ENCODE results near the gene TMC3.
A peak's percentile ranks its signal among the peaks of the same experiment; 100 is the strongest.
"Not testable (repeated sequence)": the region's sequence is repeated elsewhere in the genome, so short reads cannot be mapped to it uniquely, and the experiment has no call there.

TMC3 gene

GRCh38 chr15:81384891-81385720 is 11.1 kb upstream of the TMC3 start:
- no peak for DNase-seq

GRCh38 chr15:81381720-81382119 is 7.7 kb upstream of the TMC3 start:
- DNase-seq, result no peak

GRCh38 chr15:81380668-81381067 is 6.7 kb upstream of the TMC3 start:
- DNase-seq, result no peak

- no peak for DNase-seq
Measured at GRCh38 chr15:81380203-81380602, 6.2 kb upstream of the TMC3 start.

GRCh38 chr15:81379269-81379668 is 5.3 kb upstream of the TMC3 start:
- no peak for DNase-seq

GRCh38 chr15:81378443-81378842 is 4.4 kb upstream of the TMC3 start:
- no peak for DNase-seq

GRCh38 chr15:81377871-81378270 is 3.9 kb upstream of the TMC3 start:
- DNase-seq, result no peak

GRCh38 chr15:81376231-81376630 is 2.2 kb upstream of the TMC3 start:
- DNase-seq, result no peak

- DNase-seq, result no peak
Measured at GRCh38 chr15:81375461-81375860, 1.4 kb upstream of the TMC3 start.

- DNase-seq, result no peak
Measured at GRCh38 chr15:81373176-81373575, 837 bp downstream of the TMC3 start.

GRCh38 chr15:81372575-81372974 is 1.4 kb downstream of the TMC3 start:
- no peak for DNase-seq

GRCh38 chr15:81363718-81364500 is 10.1 kb downstream of the TMC3 start:
- no peak for DNase-seq

GRCh38 chr15:81363276-81363675 is 10.7 kb downstream of the TMC3 start:
- no peak for DNase-seq

- no peak for DNase-seq
Measured at GRCh38 chr15:81362790-81363189, 11.2 kb downstream of the TMC3 start.

- no peak for DNase-seq
Measured at GRCh38 chr15:81361891-81362290, 12.1 kb downstream of the TMC3 start.

GRCh38 chr15:81360491-81360890 is 13.5 kb downstream of the TMC3 start:
- DNase-seq, result no peak

- DNase-seq, result no peak
Measured at GRCh38 chr15:81358248-81358647, 15.8 kb downstream of the TMC3 start.

- peak; percentile 3 for DNase-seq
Measured at GRCh38 chr15:81357180-81357686, 16.8 kb downstream of the TMC3 start.

- DNase-seq, result no peak
Measured at GRCh38 chr15:81356252-81356651, 17.8 kb downstream of the TMC3 start.

GRCh38 chr15:81351651-81352050 is 22.4 kb downstream of the TMC3 start:
- no peak for DNase-seq

- no peak for DNase-seq
Measured at GRCh38 chr15:81349271-81349670, 24.7 kb downstream of the TMC3 start.

GRCh38 chr15:81348691-81349090 is 25.3 kb downstream of the TMC3 start:
- DNase-seq, result not testable (repeated sequence)

- DNase-seq, result no peak
Measured at GRCh38 chr15:81347910-81348309, 26.1 kb downstream of the TMC3 start.

- DNase-seq, result no peak
Measured at GRCh38 chr15:81346611-81347010, 27.4 kb downstream of the TMC3 start.

Data from activated CD4-positive, alpha-beta T cell treated with anti-CD3 and anti-CD28 coated beads, Interleukin-2, Interleukin-6, amounts not matched to agents 100 ng/mL and 50 ng/mL, durations not matched to agents 16 hours and 8 hours (primary cell).